Tibial nerve (tissue), 4 donors: ENCODE measurements around the gene DCTN1. TPM values are rescaled to one million over a fixed set of nuclear protein-coding genes. Genes with fewer than 3 reads are reported as not detected.
A peak's percentile ranks its signal among the peaks of the same experiment; 100 is the strongest.

ENCODE experiments used
- DNase-seq, 2 donors: peaks; one replicate each; pipeline ENCODE4 v3.0.0-alpha.2; 2019; ENCODE audit warnings: low spot score in 2 of 2
- H3K27ac ChIP-seq, 4 donors: fragments of 200-600 bp; sonication (generic) in 3 of 4; one replicate each; pipeline ENCODE4 v1.5.1; 2017 to 2019; ENCODE audit warnings: mild to moderate bottlenecking in 1 of 4
- H3K27me3 ChIP-seq, 2 donors: fragments of 200-600 bp; sonication (generic) in 1 of 2; one replicate each; pipeline versions ENCODE4 v1.5.1 to v1.6.0; 2017 to 2019
- H3K36me3 ChIP-seq, 3 donors: fragments of 200-600 bp; sonication (generic); one replicate each; pipeline ENCODE4 v1.5.1; 2018 to 2019
- H3K4me1 ChIP-seq, 4 donors: fragments of 200-600 bp; sonication (generic) in 3 of 4; one replicate each; pipeline ENCODE4 v1.5.1; 2017 to 2019
- H3K4me3 ChIP-seq, 4 donors: fragments of 200-600 bp; sonication (generic) in 3 of 4; one replicate each; pipeline ENCODE4 v1.5.1; 2017 to 2019; ENCODE audit warnings: mild to moderate bottlenecking in 1 of 4, moderate library complexity in 1 of 4
- H3K9me3 ChIP-seq, 4 donors: fragments of 200-600 bp; sonication (generic) in 3 of 4; one replicate each; pipeline ENCODE4 v1.5.1; 2017 to 2019
- CTCF ChIP-seq, 5 experiments: fragments of 200-600 bp in 3 of 5; fragments of 450-650 bp in 2 of 5; sonication (generic) in 3 of 5; IDR thresholded peaks; one replicate each; pipeline ENCODE4 v1.5.1; 2016 to 2019; ENCODE audit warnings: antibody characterized with exemption in 5 of 5, mild to moderate bottlenecking in 3 of 5, moderate library complexity in 2 of 5
- EP300 ChIP-seq, 2 donors: sonication (generic); formaldehyde crosslinking; IDR thresholded peaks; one replicate each; pipeline ENCODE4 v1.6.1; 2017; ENCODE audit warnings: antibody characterized with exemption in 2 of 2, mild to moderate bottlenecking in 1 of 2
- POLR2A ChIP-seq, 2 donors: fragments of 450-650 bp; IDR thresholded peaks; one replicate each; pipeline ENCODE4 v1.6.1; 2017; ENCODE audit warnings: antibody characterized with exemption in 2 of 2, mild to moderate bottlenecking in 2 of 2, moderate library complexity in 2 of 2
- WGBS, 2 donors: methylation state at CpG; one replicate each; pipeline ENCODE4 v1.1.5; 2018; 5-methylcytosine and 5-hydroxymethylcytosine counted together
- total RNA-seq, 4 donors: library from RNA; depleted of rRNA; stranded (reverse); fragments of >200 nt; gene quantifications; one replicate each; pipeline ENCODE4 v1.1.0, GENCODE V29; 2016

The DCTN1 gene
- total RNA-seq, 4 donors from 2014 or later = 122 to 157 (median 140) TPM

DNA sequence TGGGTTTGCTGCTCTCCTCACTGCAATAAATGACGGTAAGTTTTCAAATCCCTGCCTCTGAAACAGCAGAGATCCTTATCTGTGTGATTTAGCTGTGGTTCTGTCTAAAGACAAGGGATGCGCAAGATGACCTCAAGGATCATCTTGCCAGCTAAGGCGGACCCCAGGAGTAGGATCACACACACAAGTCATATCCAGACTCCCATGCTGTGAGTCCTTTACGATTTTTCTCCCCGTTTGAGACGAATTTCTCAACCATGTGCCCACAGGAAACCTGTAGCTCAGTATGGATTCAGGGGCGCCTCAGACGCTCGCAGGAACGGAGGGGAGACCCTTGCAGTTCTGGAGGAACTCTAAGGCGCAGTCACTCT is 11.1 kb upstream of the DCTN1 start:
- Histone ChIP-seq H3K9me3 (no peaks in the 10 kb centered on the region), H3K36me3 (no peaks in the 10 kb centered on the region), H3K27me3 (no peaks in the 10 kb centered on the region), H3K27ac (peak overlapping the region; percentile 91 to 96 (median 94)), H3K4me3 (peak overlapping the region; percentile 75 to 99 (median 84)), H3K4me1 (peaks cover 0 to 55% (median 29%) of the 10 kb centered on the region in 4 donors)
- 0 to 1% methylated on average over 7 to 11 of the region's 11 CpGs for WGBS, 2 donors
- no peak for DNase-seq
- TF ChIP-seq CTCF (IDR thresholded peaks at IDR 0.05) (no peak), EP300 (IDR thresholded peaks at IDR 0.05) (no peak), POLR2A (IDR thresholded peaks at IDR 0.05) (peak in 1 of 2 donors; percentile 7)

DNA sequence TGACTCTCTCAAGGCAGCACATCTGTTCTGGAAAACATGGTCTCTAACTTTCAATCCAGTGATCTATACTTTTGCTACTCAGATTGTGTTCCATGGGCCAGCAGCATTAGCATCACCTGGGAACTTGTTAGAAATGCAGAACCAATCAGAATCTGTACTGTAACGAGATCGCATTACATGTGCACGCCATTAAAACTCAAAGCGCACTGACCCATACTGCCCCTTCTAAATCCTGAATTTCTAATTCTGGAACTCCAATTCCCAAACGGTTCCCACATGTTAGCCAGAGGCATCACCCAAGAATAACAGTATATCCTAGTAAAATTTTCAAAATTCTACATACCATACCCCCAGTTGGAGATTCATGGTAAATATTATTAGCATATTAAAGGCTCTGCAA is 10.5 kb upstream of the DCTN1 start:
- no peaks in the 10 kb centered on the region for H3K27me3 ChIP-seq
- H3K4me3 ChIP-seq = peak overlapping the region; percentile 75 to 99 (median 84)
- H3K4me1 ChIP-seq = peaks cover 0 to 60% (median 29%) of the 10 kb centered on the region in 4 donors
- no peaks in the 10 kb centered on the region for H3K9me3 ChIP-seq
- no peaks in the 10 kb centered on the region for H3K36me3 ChIP-seq
- TF ChIP-seq CTCF (IDR thresholded peaks at IDR 0.05) (no peak), POLR2A (IDR thresholded peaks at IDR 0.05) (no peak), EP300 (IDR thresholded peaks at IDR 0.05) (no peak)
- H3K27ac ChIP-seq = peak overlapping the region in 1 of 4 donors; percentile 95
- DNase-seq = no peak
- WGBS, 2 donors = 31 to 32% methylated on average over 5 of the region's 5 CpGs

DNA sequence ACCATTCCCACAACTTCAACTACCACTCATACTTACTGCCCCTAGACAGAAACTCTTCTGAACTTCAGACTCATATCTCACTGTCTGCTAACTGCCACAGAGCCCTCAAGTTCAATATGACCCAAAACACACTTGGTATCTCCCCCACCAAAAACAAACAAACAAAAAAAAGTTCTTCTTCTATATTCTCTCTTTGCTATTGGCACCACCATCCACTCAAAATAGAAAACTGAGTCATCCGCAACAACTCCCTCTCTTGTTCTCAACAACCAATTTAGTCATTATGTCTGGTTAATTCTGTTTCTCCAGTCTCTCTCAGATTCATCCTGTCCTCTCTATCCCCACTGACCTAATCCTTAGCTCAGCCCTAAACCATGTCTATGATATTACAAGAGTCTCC is 7.2 kb upstream of the DCTN1 start:
- WGBS, 2 donors = 67 to 82% methylated on average over 1 of the region's 1 CpG
- H3K9me3 ChIP-seq = no peaks in the 10 kb centered on the region
- H3K4me1 ChIP-seq = peaks cover 0 to 88% (median 36%) of the 10 kb centered on the region in 4 donors
- peak overlapping the region in 2 of 4 donors; percentile 13 to 63 for H3K27ac ChIP-seq
- peaks cover 0 to 3% (median 0%) of the 10 kb centered on the region in 3 donors for H3K36me3 ChIP-seq
- no peaks in the 10 kb centered on the region for H3K27me3 ChIP-seq
- no peak overlapping the region for H3K4me3 ChIP-seq
- TF ChIP-seq EP300 (IDR thresholded peaks at IDR 0.05) (no peak), POLR2A (IDR thresholded peaks at IDR 0.05) (no peak), CTCF (IDR thresholded peaks at IDR 0.05) (no peak)
- DNase-seq = no peak

GRCh38 chr2:74385396-74385795 is 5.3 kb upstream of the DCTN1 start:
- Histone ChIP-seq H3K36me3 (peaks cover 0 to 3% (median 0%) of the 10 kb centered on the region in 3 donors), H3K9me3 (no peaks in the 10 kb centered on the region), H3K4me1 (peaks cover 0 to 97% (median 34%) of the 10 kb centered on the region in 4 donors), H3K27ac (peak overlapping the region in 2 of 4 donors; percentile 26 to 57), H3K27me3 (no peaks in the 10 kb centered on the region), H3K4me3 (no peak overlapping the region)
- TF ChIP-seq EP300 (IDR thresholded peaks at IDR 0.05) (no peak), CTCF (IDR thresholded peaks at IDR 0.05) (no peak), POLR2A (IDR thresholded peaks at IDR 0.05) (no peak)
- no peak for DNase-seq
- 73 to 74% methylated on average over 8 of the region's 8 CpGs for WGBS, 2 donors

GRCh38 chr2:74384051-74384450 is 3.9 kb upstream of the DCTN1 start:
- 65% methylated on average over 3 of the region's 3 CpGs for WGBS, 2 donors
- H3K27me3 ChIP-seq = no peaks in the 10 kb centered on the region
- peaks cover 0 to 3% (median 0%) of the 10 kb centered on the region in 3 donors for H3K36me3 ChIP-seq
- no peak for TF ChIP-seq POLR2A (IDR thresholded peaks at IDR 0.05)
- no peak for TF ChIP-seq CTCF (IDR thresholded peaks at IDR 0.05)
- TF ChIP-seq EP300 (IDR thresholded peaks at IDR 0.05) = no peak
- no peak for DNase-seq
- no peaks in the 10 kb centered on the region for H3K9me3 ChIP-seq
- H3K4me3 ChIP-seq = no peak overlapping the region
- H3K4me1 ChIP-seq = peaks cover 0 to 97% (median 31%) of the 10 kb centered on the region in 4 donors
- H3K27ac ChIP-seq = peak overlapping the region in 2 of 4 donors; percentile 20 to 57
